SH-SY5Y (cell line): ENCODE data around the gene FGF4.

Experiments used
- GATA2 ChIP-seq: IDR thresholded peaks from 2 replicates; pipeline ENCODE4 v1.6.1; 2011; ENCODE audit warnings: mild to moderate bottlenecking, low read depth, low read length
- GATA3 ChIP-seq: IDR thresholded peaks from 2 replicates; pipeline ENCODE4 v1.6.1; 2011; ENCODE audit warnings: low read depth, mild to moderate bottlenecking, low read length, moderate library complexity

DNA sequence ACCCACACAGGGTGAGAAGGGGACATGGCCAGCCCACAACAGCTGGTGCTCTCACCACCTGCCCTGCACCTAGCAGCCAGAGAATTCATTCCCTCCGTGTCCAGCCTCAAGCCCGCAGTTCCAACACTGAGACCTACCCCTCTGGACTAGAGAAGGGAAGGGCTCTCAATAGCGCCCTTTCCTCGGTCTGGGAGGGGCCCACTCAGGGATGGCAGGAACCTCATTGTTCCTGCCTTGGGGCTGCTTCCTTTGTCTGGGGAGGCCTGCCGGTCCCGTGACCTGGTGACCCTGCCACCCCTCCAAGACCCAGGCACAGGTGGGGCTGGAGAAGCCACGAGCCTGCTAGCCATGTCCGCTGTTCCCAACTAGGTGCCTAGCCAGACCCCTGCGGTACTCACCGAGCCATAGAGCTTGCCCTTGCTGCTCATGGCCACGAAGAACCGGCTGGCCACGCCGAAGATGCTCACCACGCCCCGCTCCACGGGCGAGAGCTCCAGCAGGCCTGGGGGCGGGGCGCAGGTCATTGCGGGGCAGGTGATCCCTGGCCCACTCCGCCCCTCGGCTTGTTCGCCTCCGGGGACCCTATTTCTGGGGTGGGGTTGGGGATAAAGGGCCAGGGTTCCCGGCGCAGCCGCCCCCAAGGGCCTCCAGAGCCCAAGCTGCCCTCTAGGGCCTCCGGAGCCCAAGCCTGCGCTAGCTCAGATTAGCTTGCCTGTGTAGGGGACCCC lies 1.4 kb downstream of the FGF4 start:
- TF ChIP-seq GATA2 (no peak), GATA3 (no peak)
